HG03575 (cell line): ENCODE results near the gene EIF2S1.
"Not testable (repeated sequence)": the region's sequence is repeated elsewhere in the genome, so short reads cannot be mapped to it uniquely, and the experiment has no call there.

Source experiments
- ATAC-seq: cut with Tn5 transposase; IDR thresholded peaks from one replicate; pipeline ENCODE4 v1.9.1; 2021; ENCODE audit not compliant: unreplicated experiment, insufficient number of reproducible peaks, low FRiP score; ENCODE audit errors: extremely low read depth

The EIF2S1 gene

DNA sequence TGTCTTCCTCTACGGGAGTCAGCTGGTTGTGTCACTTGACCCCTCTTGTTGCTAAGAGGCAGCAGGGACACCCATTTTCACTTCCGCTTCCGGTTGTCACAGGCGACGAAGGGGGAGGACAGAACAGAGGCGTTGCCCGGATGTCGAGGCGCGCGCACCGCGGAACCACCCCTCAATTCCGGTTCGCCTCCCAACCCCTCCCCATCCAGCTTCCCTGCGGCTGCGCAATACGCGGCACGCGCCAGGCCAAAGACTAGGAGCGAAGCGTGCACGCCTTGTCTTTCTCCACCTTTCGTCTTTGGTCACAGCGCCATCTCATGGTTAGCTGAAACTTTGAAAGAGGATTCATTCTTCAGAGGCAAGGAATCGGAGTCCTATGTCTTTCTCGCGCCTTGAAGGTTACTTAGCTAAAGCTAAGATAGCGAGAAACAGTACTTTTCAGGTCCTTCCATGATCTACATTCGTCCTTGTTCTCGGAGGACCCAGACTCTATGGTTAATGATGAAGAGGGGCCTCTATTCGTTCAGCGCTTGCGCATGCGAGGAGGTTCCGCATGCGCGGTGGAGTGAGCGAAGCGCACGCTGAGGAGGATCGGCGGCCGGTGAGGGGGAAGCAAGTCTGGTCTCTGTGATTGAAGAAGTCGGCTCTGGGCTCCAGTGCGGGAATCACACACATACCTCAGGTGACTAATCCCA is at the start of gene EIF2S1, which contains the start of gene ATP6V1D:
EIF2S1 (plus strand) TSS at position 554 of the 695 bp plus-strand sequence. CDS start 4,440 bp downstream, outside the sequence.
ATP6V1D (minus strand) TSS at position 30 of the 695 bp plus-strand sequence. CDS start 106 bp downstream, outside the sequence.
- peak; percentile 47 for ATAC-seq

DNA sequence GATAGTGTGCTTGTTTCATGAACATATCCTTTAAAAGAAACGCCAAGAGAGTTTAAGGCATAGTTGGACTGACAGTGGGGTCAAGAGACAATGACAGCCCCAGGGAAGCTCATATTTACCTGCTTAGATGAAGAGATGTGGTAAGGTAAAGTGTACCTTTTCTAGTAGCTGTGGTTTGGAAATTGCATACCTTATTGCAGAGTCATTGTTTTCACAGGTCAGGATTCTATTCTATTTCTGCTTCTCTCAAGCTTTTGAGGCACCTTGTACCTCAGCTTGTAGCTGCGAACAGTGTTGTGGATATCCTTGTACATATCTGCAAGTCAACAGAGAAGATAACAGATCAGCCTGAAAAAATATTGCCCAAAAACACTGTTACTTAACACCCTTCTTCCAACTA is 48.3 kb upstream of the EIF2S1 start:
- ATAC-seq: no peak

DNA sequence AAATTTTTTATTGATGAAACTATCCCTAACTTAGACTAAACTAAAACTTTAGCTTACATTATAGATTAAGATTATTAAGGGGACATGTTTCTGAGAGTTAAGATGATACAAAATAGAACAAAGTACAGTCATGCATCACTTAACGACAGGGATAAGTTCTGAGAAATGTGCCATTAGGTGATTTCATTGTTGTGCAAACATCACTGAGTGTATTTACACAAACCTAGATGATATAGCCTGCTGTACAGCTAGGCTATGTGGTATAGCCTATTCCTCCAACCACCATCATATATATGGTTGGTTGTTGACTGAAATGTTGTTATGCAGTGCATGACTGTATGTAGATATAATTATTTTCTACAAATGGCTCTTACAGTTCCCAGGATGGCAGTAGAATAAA is 47.0 kb upstream of the EIF2S1 start:
- ATAC-seq: no peak

GRCh38 chr14:67317822-67318221 is 42.3 kb upstream of the EIF2S1 start:
- no peak for ATAC-seq

DNA sequence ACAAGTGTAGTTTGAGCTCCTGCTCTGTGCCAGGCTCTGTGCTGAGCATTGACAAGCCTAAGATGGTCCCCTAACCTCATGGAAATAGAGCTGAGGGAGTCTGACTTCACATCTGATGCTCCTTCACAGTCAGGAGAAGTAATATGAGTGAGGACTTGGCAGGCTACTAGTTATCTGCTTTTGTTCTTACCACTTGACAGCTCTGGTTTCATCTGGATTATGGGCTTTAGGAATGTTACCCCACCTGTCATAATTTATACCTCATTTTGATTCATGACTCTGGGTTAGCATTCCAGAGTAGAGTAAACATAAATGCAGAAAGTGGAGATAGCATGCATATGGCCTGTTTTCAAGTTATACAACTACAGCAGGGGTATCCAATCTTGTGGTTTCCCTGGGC is 41.0 kb upstream of the EIF2S1 start:
- no peak for ATAC-seq

DNA sequence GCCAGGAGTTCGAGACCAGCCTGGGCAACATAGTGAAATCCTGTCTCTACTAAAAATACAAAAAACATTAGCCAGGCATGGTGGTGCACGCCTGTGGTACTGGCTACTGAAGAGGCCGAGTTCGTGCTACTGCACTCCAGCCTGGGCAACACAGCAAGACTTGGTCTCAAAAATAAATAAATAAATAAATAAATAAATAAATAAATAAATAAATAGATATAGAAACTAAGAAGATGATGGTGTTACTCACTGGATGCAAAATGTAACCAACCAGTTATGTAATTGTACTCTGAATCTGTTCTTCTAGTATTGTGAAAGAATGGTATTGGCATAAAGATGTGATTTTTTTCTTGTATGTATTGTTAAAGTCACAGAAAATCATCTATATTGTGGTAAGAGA is 30.5 kb upstream of the EIF2S1 start:
- ATAC-seq: not testable (repeated sequence)

DNA sequence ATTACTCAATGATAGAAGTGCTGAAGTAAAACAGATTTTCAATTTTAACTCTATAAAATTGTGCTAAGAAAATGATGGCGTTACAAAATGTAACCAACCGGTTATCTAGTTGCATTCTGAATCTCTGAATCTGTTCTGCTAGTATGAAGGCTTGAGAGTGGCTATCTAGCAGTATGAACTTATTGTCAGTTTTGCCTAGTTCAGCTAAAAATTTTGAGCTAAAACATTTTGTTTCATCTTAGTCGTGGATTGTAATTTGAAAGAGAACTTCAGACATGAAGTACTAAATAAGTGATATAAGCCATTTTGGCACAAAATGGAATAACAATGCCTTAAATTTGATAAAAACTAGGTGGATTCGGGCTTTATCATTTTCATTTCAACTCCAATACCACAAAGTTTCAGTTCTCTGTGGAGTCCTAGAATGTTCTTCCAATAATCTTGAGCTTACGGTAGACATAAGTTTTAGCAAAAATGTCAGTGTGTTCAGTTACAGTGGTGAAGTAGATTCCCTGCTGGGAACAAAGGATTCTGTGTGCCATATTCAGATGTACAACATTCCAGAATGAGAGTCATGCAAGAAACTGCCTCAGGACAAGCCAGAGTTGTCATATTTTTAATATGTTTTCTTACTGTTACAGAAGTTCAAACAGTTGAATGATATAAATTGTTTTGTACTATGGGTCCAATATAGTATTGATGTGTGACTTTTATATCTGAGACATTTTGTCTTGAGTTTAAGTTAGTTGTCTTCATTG is 28.6 kb upstream of the EIF2S1 start:
- no peak for ATAC-seq

DNA sequence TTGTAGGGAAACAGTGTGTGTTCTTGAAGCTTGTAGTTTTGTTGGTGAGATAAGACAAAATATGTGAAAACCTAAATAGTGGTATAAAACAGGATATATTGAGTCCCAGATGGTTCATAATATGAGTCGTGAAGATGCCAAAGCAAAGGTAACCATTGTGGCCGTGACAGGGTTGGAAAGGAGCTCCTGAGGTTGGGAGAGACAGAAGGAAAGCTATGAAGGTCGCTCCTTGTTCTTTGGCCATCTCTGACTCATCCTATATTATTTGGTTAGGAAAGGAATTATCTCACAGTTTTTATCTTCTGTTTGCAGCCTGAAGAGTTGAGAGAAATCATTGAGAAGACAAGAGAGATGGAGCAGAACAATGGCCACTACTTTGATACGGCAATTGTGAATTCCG is 27.7 kb upstream of the EIF2S1 start:
- no peak for ATAC-seq

DNA sequence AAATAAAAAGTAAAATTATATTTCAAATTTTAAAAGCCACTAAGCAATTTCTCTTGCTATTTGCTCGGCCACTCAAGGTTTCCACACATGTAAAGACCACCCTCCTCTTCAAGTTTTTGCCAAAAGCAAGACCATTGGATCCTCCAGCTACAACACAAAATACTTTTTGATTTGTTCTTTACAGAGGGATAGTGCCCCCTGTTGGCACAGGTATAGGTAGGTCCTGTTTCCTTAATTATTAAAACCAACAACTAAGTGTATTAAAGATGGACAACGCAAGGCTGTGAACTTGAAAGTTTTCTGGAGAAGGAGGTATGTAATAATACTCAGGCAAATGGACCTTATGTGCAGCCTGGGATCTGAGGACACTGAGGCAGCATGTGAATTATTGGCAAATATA is 24.3 kb upstream of the EIF2S1 start:
- ATAC-seq: no peak

DNA sequence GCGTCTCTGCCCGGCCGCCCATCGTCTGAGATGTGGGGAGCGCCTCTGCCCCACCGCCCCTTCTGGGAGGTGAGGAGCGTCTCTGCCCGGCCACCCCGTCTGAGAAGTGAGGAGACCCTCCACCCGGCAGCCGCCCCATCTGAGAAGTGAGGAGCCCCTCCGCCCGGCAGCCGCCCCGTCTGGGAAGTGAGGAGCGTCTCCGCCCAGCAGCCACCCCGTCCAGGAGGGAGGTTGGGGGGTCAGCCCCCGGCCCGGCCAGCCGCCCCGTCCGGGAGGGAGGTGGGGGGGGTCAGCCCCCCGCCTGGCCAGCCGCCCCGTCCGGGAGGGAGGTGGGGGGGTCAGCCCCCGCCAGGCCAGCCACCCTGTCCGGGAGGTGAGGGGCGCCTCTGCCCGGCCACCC is 18.9 kb upstream of the EIF2S1 start:
- not testable (repeated sequence) for ATAC-seq

GRCh38 chr14:67343601-67344230 is 16.4 kb upstream of the EIF2S1 start:
- no peak for ATAC-seq

DNA sequence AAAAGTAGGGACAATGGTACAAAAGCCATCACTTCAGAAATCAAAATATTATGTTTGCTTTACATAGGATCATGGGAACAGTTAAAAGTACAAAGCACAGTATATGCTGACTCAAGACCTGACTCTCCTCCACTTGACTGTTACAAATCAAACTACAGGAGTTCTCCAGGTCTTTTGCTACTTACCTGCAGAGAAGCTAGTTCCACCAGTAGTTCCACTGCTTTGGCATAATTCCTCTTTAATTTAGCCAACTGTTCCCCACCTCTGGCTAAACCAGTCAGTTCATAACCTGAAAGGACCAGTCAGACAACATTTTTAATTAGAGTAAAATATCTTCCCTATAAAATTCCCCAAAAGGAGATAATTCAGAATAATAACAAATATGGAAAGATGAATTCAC is 14.5 kb upstream of the EIF2S1 start:
- no peak for ATAC-seq

- ATAC-seq: no peak
These were observed 8.1 kb upstream of the EIF2S1 start for GRCh38 chr14:67352055-67352454.

GRCh38 chr14:67357186-67357968 is 2.8 kb upstream of the EIF2S1 start:
- ATAC-seq: no peak

DNA sequence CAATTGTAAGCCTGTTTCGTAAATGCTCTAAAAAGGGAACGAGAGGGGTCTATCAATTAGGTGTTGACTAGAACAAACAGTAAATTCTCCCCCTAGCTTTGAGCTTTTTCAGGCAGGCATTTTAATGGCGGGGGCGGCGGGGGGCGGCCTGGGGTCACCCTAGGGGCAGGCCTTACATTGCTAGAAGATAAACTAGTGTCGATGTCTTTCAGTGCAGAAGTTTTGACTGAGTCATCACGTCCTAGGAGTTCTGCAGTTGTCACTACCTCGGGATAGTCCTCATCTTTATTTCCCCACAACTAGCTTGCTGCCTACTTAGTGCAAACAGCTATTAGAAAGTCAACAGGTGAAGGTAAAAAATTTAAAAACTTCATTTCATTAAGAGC is 2.2 kb upstream of the EIF2S1 start:
- no peak for ATAC-seq

DNA sequence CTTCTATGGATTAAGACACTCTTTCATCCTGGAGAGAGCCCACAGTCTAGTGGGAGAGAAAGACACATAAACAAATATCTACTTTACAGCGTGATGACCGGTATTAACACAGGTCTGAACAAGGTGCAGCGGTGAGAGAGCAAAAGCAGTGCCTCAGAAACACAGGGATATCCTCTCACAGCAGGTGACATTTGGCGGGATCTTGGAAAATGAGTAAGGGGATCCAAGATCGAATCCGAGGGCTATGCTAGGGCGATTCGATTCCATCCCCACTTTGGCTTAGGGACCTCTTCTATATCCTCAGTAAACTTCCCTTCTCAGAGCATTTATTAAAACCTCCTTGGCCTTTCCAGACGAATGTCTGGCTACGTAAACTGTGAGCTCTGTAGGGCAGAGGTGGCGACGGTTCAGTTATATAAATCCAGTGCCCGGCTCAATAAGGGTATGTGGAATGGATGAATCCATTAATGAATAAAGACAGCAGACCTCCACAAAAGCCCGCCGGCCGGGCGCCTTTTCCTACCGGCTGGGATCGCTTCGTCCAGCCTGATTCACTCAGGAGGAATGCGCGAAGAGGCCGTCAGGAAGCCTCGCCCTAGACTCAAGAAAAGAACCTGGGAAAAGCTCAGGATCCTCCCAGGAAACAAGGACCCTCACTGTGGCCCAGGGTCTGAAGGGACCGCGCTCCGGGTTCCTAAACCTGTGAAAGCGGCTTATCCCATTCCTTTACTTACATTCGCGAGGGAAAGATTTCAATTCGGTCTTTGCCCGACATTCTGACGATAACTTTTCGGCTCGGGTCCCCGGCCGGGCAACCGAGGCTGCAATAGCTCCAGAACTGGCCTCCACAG is 979 bp upstream of the EIF2S1 start:
- no peak for ATAC-seq

GRCh38 chr14:67360470-67361206 is 510 bp downstream of the EIF2S1 start:
- ATAC-seq: peak; percentile 3

DNA sequence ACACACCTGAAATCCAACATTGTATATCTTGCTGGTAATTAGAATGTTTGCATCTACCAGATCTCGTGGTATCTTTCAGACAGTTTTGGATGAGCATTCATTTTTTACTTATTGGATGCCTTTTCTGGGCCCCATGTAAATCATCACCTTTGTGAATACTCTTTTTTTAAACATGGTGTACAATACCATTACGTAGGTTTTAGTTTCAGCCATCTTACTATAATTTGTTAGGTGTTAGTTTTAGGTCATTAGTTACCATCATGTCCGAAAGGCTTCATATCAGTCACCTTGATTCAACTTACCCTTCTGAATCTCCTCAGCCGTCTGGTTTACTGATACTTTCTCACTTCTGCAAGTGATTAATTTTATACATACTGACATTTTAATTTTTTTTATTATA is 5.3 kb downstream of the EIF2S1 start:
- ATAC-seq: no peak
